ENCODE data around the gene PMEL.

Gene PMEL

DNA sequence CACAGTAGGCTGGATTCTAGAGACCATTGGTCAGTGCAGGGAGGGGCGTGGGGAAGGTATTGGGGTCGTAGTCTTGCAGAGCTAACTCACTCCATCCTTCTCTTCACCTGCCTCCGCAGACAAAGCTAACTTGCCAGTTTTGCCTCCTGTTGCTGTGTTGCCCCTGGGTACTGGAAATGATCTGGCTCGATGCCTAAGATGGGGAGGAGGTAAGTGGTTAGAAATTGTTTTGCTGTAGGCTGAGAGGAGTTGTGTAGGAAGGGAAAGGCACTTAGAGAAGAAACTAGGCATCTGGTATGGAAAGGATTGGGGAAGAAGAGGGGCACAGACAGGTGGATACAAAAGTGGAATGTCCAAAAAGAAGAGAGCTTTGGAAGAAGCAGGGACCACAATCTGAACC is 23.8 kb downstream of the PMEL start:
- DNase-seq (ENCODE audit: low read depth in 2 of 2) = no peak

DNA sequence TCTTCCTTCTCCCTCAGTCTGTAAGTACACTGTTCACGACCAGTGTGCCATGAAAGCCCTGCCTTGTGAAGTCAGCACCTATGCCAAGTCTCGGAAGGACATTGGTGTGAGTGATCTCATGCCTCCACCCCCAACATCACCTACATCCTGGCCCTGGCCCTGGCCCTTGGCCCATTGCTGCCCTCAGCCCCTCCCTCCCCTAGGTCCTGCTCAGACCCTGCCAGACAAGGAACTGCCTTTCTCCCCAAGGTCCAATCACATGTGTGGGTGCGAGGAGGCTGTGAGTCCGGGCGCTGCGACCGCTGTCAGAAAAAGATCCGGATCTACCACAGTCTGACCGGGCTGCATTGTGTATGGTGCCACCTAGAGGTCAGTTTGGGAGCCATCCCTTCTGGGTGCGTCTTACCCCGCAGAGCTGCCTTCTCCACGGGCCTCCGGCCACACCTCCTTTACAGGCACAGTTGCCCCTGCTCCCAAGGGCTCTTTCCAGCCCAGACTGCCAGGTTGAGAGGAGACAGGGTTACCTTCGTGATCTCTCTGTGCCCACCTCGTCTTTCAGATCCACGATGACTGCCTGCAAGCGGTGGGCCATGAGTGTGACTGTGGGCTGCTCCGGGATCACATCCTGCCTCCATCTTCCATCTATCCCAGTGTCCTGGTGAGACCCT is 25.6 kb downstream of the PMEL start:
- peak in 1 of 2 experiments; percentile 50 for DNase-seq (ENCODE audit: low read depth in 2 of 2)

DNA sequence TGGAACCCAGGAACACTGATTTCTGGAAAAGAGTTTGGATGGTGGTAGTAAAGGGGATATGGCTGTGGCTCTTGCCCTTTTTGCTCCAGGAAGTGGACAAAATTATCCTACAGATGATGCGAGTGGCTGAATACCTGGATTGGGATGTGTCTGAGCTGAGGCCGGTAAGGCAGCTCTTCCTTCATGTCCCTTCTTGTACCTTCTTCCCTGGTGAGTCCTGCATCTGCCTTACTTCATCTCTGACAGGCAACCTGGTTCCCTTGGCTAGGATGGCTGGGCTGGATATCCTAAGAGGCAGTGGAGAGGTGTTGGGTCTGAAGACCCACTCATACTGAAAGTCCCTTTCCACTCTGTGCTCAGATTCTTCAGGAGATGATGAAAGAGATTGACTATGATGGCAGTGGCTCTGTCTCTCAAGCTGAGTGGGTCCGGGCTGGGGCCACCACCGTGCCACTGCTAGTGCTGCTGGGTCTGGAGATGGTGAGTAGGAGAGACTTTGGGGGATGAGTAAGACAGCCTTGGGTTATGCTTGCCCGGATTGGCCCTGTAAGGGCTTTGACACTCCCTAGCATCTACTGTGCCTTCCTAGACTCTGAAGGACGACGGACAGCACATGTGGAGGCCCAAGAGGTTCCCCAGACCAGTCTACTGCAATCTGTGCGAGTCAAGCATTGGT is 26.9 kb downstream of the PMEL start:
- DNase-seq (ENCODE audit: low read depth in 2 of 2) = no peak

DNA sequence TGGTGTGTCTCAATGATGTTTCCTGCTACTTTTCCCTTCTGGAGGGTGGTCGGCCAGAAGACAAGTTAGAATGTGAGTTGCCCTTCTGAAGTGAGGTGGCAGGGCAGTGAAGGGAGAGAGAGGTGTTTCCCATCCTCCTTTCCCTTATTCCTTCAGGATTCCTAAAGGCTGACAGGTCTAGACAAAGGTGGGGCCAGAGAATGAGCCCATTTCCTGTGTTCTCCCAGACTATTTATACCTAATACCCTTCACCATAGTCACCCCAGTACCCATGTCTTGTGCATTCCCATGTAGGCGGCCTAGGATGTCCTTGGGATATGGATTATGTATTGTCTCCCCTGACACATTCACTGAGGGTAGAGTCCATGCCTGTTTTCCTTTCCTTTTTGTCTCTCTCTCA is 27.9 kb downstream of the PMEL start:
- no peak for DNase-seq (ENCODE audit: low read depth in 2 of 2)

DNA sequence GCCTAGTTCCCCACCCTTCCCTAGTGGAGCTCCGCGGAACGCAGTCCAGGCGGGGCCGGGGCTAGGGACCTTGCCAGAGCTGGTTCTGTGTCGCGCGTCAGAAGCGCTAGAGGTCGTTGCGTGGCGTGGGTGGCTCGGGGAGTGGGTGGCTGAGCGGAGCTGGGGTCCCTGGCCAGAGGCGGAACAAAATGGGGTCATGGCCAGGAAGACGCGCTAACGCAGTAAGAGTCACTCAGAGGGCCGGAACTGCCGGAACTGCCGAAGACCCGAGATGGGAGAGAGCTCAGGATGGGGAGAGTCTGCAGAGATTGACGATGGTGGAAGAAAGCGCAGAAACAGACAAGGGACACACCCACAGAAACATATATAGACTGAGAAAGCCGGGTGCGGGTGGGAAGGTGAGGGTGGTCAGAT is 30.1 kb downstream of the PMEL start:
- no peak for DNase-seq (ENCODE audit: low read depth in 2 of 2)

DNA sequence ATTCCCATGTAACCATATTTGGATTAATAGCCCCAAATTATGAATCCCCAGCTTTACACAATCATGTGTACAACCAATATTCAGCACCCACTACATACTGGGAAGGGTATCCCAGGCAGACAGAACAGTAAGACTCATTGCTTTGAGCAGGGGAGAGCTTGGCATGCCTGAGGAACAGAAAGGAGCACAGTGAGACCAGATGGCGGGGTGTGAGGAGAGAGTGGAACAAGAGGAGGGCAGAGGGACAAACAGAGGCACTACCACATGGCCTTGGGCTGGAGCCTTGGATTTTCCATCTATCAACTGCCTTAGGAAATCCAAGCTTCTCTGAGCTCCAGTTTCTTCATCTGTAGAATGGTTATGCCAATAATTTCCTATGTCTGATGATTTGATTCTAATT is 31.1 kb downstream of the PMEL start:
- no peak for DNase-seq (ENCODE audit: low read depth in 2 of 2)

DNA sequence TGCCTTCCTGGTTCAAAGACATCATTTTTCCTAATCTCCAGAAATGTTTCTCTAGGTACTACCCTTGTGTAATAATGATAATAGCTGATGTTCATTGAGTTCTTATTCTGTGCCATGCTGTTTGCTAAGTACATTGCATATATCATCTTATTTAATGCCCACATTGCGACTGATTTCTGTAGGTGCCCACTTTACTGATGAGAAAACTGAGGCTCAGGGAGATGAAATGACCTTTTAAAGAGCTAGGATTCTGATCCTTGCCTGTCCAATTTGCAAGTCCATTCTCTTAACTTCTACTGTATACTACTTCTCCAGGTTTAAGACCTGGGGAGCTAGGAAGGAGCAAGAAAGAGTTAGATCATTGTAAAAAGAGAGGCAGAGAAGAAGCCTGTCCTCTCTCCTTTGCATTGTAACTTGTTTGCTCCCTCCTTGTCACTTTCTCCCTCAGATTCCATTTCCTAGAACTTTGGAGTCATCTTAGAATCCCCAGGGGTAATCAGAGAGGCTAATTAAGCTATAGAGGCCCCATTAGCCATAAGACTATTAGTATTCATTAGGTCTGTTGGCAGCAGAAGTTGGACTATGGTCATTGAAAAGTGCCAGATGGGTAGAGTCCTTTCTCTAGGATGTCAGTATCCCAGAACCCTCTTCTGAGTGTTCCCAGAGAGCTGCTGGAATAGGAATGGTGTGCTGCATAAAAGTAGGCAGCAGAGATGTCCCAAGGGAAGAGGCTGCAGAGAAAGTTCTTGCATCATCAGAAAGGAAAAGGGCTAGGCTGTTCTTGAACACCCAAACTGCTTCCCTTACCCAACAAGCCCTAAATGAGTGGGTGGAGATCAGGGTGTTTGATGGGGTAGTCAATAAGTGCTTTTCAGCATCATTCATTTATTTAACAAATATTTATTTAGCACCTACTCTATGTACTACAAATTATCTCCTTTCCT is 31.8 kb downstream of the PMEL start:
- no peak for DNase-seq (ENCODE audit: low read depth in 2 of 2)

DNA sequence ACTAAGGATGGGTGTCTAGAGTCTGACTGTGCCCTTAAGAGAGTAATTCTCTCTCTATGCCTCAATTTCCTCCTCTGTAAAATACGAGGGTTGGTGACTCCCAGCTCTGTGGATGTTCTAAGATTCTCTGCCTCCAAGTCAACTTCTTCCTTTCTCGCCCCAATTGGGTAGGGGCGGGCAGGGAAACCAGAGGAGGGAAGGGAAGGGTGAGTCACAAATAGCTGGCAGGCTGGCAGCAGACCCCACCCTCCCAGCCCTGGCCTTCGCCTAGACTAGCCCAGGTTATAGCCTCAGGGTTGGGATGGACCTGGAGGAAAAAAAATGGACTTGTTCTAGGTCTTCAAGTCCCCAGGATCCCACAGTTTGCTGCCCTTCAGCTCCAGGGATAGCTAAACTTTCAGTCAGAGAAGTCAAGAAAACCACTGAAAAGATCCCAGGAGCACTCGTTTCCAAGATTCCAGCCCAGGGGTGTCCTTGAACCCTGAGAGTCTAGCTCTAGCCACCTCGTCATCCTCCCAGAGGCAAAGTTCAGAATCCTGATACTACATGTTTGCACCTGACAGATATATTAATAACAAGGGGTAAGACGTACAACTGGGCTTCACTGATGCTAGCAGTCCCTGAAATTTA is 32.6 kb downstream of the PMEL start:
- DNase-seq (ENCODE audit: low read depth in 2 of 2) = no peak

DNA sequence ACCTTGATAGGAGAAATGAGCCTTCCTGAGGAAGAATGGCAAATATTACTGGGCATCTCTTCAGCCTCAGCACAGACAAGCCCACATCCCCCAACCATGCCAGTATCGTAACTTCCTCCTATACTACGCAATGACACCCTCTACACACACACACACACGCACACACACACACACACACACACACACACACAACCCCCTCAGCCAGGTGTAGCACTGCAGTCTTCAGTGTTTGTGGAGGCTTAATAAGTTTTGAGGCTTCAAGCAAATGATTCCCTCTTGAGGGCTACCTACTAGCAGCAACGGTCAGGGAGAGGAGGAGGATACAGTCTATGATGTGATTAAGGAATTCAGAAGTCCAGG is 33.3 kb downstream of the PMEL start:
- DNase-seq (ENCODE audit: low read depth in 2 of 2) = no peak

DNA sequence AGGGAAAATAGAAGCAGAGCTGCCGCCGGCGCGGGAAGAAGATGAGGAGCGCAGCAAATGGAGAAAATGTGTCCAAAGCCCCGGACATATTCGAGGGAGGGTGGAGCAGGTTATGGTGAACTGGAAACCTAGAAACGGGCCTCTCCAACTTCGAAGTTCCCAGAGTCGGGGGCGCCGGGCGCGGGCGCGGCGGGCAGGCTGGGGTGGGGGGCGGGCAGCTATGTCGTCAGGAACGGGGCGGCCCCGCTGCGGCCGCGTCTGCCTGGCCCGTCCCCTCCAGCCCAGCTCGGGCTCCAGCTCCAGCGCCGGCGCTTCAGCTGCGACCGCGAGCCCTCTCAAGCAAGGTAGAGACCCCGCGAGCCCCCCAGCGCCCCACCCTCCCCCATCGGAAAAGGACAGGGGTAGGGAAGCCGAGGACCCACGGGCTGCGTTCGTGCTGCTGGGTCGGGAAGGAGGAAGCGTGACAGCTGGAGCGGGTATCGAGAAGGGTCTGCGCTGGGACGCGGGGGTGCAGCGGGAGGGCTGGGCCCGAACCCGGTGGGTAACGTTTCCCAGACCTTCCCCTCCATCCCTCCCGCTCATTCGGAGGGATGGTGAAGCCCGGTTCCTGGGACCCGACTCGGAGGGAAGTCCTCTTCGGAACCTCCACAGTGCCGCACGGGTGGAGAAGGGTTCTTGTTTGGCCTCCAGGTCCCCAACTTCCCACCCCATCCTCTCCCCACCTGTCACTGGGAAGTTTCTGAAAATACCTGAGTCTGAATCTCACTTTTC is 33.9 kb downstream of the PMEL start:
- DNase-seq (ENCODE audit: low read depth in 2 of 2) = no peak

DNA sequence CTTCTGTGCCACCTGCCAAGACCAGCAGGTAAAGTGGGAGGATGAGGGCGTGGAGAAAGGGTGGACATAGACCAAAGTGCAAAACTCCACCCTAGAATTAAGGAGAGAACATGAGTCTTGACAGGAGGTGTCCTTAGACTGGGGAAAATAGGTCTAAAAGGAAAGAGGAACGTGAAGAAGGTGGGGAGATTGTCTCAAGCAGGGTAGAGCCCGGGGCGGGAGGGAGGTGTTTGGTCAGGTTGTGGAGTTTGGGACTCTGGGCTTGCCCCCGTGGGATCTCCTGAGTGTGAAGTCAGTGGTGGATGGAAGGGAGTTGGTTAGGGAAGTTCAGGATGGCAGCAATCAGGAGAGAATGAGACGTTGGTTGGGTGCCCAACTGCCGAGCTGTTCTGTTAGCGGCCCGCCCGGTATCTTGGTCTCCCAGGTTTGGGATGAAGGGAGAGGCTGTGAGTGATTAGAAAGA is 34.5 kb downstream of the PMEL start:
- no peak for DNase-seq (ENCODE audit: low read depth in 2 of 2)

DNA sequence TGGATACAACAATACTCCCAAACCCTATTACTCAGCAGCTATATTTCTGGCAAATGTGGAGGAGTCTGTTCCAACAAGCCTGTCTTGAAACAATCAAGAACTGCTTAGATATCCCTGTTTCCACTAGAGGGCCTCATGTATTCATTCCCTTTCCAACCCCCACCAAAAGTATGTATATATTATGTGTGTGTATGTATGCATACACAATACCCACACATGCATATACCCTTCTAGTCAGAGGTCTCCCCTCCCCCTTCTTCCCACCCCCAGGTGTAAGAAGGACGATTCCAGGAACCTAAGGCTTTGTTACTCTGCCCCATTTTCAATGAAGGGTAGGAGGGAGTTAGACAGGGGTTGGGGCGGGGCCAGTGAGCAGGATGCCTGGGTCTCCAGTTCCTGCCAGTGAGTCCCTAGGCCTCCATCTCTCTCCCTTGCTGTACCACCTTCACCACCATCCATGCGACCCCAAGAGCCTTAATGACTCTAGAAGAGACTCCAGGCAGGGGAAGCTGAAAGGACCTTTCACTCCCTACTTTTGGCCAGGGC is 35.0 kb downstream of the PMEL start, which contains the start of gene DGKA:
DGKA (plus strand) TSS at position 392 of the 546 bp plus-strand sequence. CDS start 5,342 bp downstream, outside the sequence.
- DNase-seq (ENCODE audit: low read depth in 2 of 2) = peak; percentile 65

DNA sequence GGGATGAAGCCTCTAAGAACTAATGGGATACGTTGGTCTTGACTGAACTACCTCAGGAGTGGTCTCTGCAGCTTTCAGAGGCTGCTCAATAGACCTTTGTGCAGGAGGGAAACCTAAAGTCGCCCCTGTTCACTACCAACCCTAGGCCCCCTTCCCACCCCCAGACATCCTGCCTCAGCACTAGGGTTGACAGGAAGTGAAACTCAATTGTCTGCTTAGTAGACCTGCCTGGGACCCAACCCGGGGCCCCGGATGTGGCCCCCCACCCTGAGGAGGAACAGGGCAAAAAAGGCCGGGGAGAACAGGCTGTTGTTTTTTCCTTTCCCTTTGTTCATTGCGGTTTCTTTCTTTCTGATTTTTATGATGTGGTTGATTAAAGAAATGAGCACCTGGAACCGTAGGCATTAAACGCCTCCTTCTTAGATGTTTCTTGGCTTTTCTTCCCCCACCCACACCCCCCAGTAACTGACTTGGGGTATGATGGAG is 36.5 kb downstream of the PMEL start:
- DNase-seq (ENCODE audit: low read depth in 2 of 2) = no peak

DNA sequence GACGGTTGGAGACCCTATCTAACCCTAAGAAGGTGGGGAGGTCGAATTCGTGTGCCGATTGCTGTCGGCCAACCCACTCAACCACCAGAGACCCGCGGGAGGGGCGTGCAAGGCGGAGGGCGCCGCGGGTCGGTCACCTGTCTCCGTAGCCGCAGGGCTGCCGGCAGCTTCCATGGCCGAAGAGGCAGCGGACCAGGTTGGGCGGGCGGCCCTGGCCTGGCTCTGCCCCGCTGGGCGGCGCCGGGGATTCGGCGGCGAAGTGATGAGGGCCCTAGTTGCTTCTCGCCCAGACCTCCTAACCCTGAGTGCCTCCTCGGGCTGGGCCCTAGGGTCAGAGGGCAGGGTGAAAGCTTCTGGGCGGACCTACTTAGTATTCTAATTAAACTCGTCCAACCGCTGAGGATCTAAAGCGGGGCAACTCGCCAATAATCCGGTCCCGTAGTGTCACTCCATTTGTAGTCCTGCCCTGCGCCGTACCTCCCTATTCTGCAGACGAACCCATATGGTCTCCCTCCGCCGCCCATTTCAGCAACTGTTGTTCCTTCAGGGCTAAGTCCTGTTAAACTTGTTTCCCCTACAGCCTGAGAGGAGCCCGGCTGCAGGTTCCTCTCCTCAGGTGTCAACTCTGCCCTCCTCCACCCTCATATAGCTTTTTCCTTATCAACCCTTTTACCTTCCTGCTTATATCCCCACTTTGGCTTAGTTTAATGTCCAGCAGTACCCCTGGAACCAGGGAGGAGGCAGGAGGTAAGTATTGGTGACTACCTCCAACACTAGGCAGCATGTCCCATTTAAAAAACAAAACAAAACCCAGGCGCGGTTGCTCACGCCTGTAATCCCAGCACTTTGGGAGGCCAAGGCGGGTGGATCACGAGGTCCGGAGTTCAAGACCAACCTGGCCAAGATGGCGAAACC is 38.0 kb downstream of the PMEL start, which contains the start of gene PYM1:
PYM1 (minus strand) TSS at position 307 of the 915 bp plus-strand sequence; CDS start at position 174, 133 bp downstream.
- DNase-seq (ENCODE audit: low read depth in 2 of 2) = no peak

DNA sequence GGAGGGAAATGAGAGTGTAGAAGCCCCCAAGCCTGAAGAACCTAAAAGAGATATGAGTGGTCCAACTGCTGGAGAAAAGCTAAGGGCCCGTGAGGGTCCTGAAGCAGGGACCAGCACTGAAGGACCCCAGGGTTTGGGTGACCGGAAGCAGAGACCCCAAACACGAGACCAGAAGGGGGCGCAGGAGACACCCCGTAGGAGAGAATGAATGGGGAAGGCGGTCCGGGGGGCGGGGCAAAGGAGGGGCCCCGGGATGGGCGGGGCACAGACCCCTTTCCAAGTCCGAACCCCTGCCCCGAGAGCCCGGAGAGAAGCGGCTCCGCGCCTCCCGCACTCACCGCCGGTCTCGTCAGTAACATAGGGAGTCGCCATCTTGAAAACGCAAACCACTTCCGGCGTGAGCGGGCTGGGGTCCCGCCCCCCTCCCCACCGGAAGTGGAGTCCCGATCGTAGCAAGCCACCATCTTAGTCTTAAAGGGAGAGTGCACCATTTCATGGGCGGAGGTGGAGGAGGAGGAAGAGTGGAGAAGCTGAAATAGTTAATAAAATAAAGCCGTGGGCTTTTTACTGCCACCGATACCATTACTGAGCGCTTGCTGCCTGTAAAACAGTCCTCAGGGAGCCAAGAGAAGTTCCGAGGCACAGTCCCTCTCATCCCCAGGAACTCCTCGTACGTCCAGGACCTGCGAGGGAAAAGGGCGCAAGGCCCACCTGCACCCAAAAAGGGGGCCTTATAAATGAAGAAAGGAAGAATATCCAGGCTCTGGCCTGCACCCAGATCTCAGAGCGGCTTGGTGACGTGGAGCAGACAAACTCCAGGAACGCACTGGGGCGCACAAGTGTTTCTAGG is 38.9 kb downstream of the PMEL start:
- DNase-seq (ENCODE audit: low read depth in 2 of 2) = peak; percentile 86 to 87

DNA sequence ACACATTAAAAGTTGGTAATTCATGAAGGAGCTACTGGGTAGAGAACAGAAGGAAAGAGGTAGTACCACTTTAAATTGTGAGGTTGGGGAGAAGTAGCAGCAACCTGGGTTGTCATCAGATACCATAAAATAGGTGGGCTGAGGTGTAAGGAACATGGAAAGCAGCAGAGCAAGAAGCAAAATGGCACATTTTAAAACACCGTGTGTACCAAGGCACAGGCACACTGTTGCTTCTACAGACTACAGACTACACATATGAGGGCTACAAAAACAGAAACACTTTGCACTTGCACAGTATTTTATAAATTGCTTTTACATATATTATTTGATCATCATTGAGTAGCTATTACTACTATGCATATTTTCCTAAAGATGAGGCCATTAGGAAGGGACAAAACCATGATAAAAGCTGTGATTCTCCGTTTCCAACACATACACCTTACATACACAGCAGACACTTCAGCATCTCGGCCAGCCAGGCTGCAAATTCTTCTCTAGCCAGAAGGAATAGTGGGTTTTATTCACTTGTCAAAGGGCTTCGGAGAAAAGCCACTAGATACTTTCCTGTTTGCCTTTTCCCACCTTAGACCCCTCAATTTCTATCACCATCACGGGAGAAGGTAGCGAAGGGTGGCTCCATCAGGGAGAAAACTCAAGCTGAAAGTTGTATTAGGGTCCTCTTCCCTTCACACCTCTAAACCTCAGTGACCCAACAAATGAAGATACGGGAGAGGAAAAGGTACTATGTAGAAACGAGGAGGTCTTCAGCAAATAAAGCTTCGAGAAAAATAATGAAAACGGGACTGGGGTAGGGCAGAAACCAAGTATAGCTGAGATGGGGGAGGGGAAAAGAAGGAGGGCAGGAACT is 39.7 kb downstream of the PMEL start:
- no peak for DNase-seq (ENCODE audit: low read depth in 2 of 2)

DNA sequence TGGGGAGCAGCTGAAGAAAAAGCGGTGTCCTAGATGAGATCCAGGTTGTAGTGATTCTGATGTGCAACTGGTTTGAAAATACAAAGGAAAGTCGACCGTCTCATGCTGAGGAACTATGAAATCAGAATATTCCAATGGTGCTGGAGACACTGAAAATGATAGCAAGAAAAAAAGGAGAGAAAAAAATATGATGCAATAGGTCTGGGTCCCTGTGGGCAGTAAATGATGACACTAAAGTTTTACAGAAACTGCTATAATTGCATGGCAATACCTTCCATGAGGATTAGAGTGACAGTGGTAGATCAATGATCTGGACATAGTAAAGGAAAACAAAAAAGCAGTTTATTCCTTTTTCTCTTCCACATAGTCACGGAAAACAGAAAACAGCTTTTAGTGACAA is 40.5 kb downstream of the PMEL start:
- no peak for DNase-seq (ENCODE audit: low read depth in 2 of 2)

All from fibroblast of skin of left quadriceps (primary cell).